H1 (cell line): ENCODE measurements around the gene DNAJC11. TPM values are rescaled to one million over a fixed set of nuclear protein-coding genes. Genes with fewer than 3 reads are reported as not detected.

ENCODE experiments used
- CTCF ChIA-PET: fragments of 300-600 bp; sonication (Branson Sonifier 250); formaldehyde crosslinking; loops from one replicate; lab custom pipeline; 2021; ENCODE audit not compliant: partially characterized antibody; lab: Charles Lee
- POLR2A ChIA-PET: fragments of 300-600 bp; sonication (Branson Sonifier 250); formaldehyde crosslinking; loops from one replicate; lab custom pipeline; 2021; ENCODE audit warnings: inconsistent platforms; ENCODE audit not compliant: partially characterized antibody; lab: Charles Lee
- DNase-seq, 2 experiments: peaks; one replicate each; pipeline versions ENCODE4 v3.0.0 to v3.0.0-alpha.2; 2010 to 2022; ENCODE audit warnings: low spot score in 2 of 2, low read depth in 1 of 2, mixed read lengths in 1 of 2
- FAIRE-seq: peaks from 2 replicates; lab custom pipeline; 2011; peaks lifted over from hg19 to GRCh38; lab: Jason Lieb, UNC
- H2AFZ ChIP-seq: 2 replicates; pipeline ENCODE4 v1.8.1; 2012; ENCODE audit warnings: low read length, inconsistent platforms
- H2AK5ac ChIP-seq: 2 replicates; pipeline ENCODE4 v1.6.1; 2013; ENCODE audit warnings: low read depth, low read length
- H2BK120ac ChIP-seq: replicated peaks from 2 replicates; pipeline ENCODE3; 2013; ENCODE audit warnings: low read depth, low read length, inconsistent platforms
- H2BK12ac ChIP-seq: 2 replicates; pipeline ENCODE4 v1.6.1; 2013; ENCODE audit warnings: low read depth, low read length
- H2BK15ac ChIP-seq: 2 replicates; pipeline ENCODE4 v1.6.1; 2013; ENCODE audit warnings: low read length
- H2BK20ac ChIP-seq: 2 replicates; pipeline ENCODE4 v1.6.1; 2013; ENCODE audit warnings: low read length
- H2BK5ac ChIP-seq: 2 replicates; pipeline ENCODE4 v1.6.1; 2013; ENCODE audit warnings: low read depth, low read length
- H3K14ac ChIP-seq: 2 replicates; pipeline ENCODE4 v1.6.1; 2013; ENCODE audit warnings: inconsistent platforms; ENCODE audit not compliant: insufficient read length
- H3K18ac ChIP-seq: 2 replicates; pipeline ENCODE4 v1.6.1; 2013; ENCODE audit warnings: low read length; ENCODE audit errors: extremely low read depth
- H3K23ac ChIP-seq: 2 replicates; pipeline ENCODE4 v1.6.1; 2013; ENCODE audit warnings: inconsistent platforms; ENCODE audit not compliant: insufficient read length
- H3K23me2 ChIP-seq: 2 replicates; pipeline ENCODE4 v1.6.1; 2013; ENCODE audit warnings: low read depth, low read length
- H3K27ac ChIP-seq: 2 replicates; pipeline ENCODE4 v1.6.1; 2011; ENCODE audit warnings: low read depth, low read length, inconsistent platforms
- H3K27me3 ChIP-seq, 4 experiments: replicated peaks in 1 of 4; 1 replicate in 1 of 4; 2 replicates in 3 of 4; pipeline versions ENCODE4 v1.6.1 to v1.8.1; 2011 to 2013; ENCODE audit warnings: low read length in 3 of 4, mild to moderate bottlenecking in 3 of 4, inconsistent platforms in 2 of 4, mixed read lengths in 2 of 4, moderate library complexity in 1 of 4; ENCODE audit not compliant: control insufficient read depth in 3 of 4, insufficient read depth in 3 of 4; ENCODE audit errors: extremely low read depth in 1 of 4
- H3K36me3 ChIP-seq, 4 experiments: 2 replicates each; pipeline versions ENCODE4 v1.6.1 to v1.8.1; 2011 to 2013; ENCODE audit warnings: mild to moderate bottlenecking in 4 of 4, low read length in 3 of 4, moderate library complexity in 2 of 4, control low read depth in 1 of 4, inconsistent platforms in 1 of 4; ENCODE audit not compliant: insufficient read depth in 4 of 4, control insufficient read depth in 2 of 4
- H3K4ac ChIP-seq: replicated peaks from 2 replicates; pipeline ENCODE3; 2013; ENCODE audit warnings: low read length, low read depth, mixed read lengths, inconsistent platforms; ENCODE audit not compliant: insufficient read length
- H3K4me1 ChIP-seq, 4 experiments: replicated peaks in 1 of 4; 1 replicate in 1 of 4; 2 replicates in 3 of 4; pipeline versions ENCODE4 v1.6.1 to v1.8.1; 2011 to 2013; ENCODE audit warnings: low read length in 3 of 4, inconsistent platforms in 2 of 4, mixed read lengths in 1 of 4; ENCODE audit not compliant: insufficient read depth in 4 of 4, control insufficient read depth in 3 of 4
- H3K4me2 ChIP-seq, 2 experiments: 2 replicates each; pipeline versions ENCODE4 v1.6.1 to v1.8.1; 2011 to 2013; ENCODE audit warnings: low read depth in 2 of 2, low read length in 2 of 2, control low read depth in 1 of 2, inconsistent platforms in 1 of 2, mild to moderate bottlenecking in 1 of 2; ENCODE audit not compliant: insufficient read depth in 1 of 2
- H3K4me3 ChIP-seq, 4 experiments: fragments of 200-600, 300-600 bp in 1 of 4; sonication (generic), shearing (Covaris generic), sonication (Bioruptor Twin) in 1 of 4; 2 replicates each; pipeline versions ENCODE4 v1.5.1 to v1.8.1; 2011 to 2016; ENCODE audit warnings: low read length in 4 of 4, low read depth in 3 of 4, control low read depth in 2 of 4, inconsistent platforms in 2 of 4, mild to moderate bottlenecking in 2 of 4, mixed read lengths in 1 of 4, moderate library complexity in 1 of 4; ENCODE audit not compliant: insufficient read depth in 2 of 4; ENCODE audit errors: extremely low read depth in 1 of 4
- H3K56ac ChIP-seq: replicated peaks from 2 replicates; pipeline ENCODE3; 2013; ENCODE audit warnings: low read depth, mild to moderate bottlenecking, mixed read lengths, low read length, inconsistent platforms; ENCODE audit not compliant: insufficient read length
- H3K79me1 ChIP-seq: 2 replicates; pipeline ENCODE4 v1.6.1; 2013; ENCODE audit warnings: low read depth, low read length, control low read depth
- H3K79me2 ChIP-seq, 2 experiments: 2 replicates each; pipeline versions ENCODE4 v1.6.1 to v1.8.1; 2012 to 2013; ENCODE audit warnings: low read length in 2 of 2, mild to moderate bottlenecking in 2 of 2, inconsistent platforms in 1 of 2; ENCODE audit not compliant: insufficient read depth in 2 of 2, control insufficient read depth in 1 of 2
- H3K9ac ChIP-seq, 4 experiments: replicated peaks in 1 of 4; 1 replicate in 1 of 4; 2 replicates in 3 of 4; pipeline versions ENCODE4 v1.6.1 to v1.8.1; 2011 to 2013; ENCODE audit warnings: low read depth in 3 of 4, low read length in 3 of 4, control low read depth in 2 of 4, mild to moderate bottlenecking in 2 of 4, moderate library complexity in 2 of 4, inconsistent platforms in 1 of 4; ENCODE audit errors: extremely low read depth in 1 of 4
- H3K9me3 ChIP-seq, 2 experiments: 2 replicates each; pipeline versions ENCODE4 v1.6.1 to v1.8.1; 2012 to 2013; ENCODE audit warnings: mild to moderate bottlenecking in 2 of 2, moderate library complexity in 2 of 2, control low read depth in 1 of 2, inconsistent platforms in 1 of 2, low read depth in 1 of 2, low read length in 1 of 2, mixed read lengths in 1 of 2; ENCODE audit not compliant: insufficient read depth in 2 of 2
- H4K20me1 ChIP-seq, 2 experiments: replicated peaks in 1 of 2; 2 replicates each; pipeline versions ENCODE3 to v1.8.1; 2011 to 2013; ENCODE audit warnings: inconsistent platforms in 2 of 2, low read length in 2 of 2, mild to moderate bottlenecking in 1 of 2; ENCODE audit not compliant: insufficient read depth in 2 of 2, control insufficient read depth in 1 of 2
- H4K5ac ChIP-seq: 2 replicates; pipeline ENCODE4 v1.6.1; 2013; ENCODE audit warnings: low read length, low read depth, mixed read lengths, inconsistent platforms; ENCODE audit not compliant: insufficient read length
- H4K8ac ChIP-seq: 2 replicates; pipeline ENCODE4 v1.8.0; 2013; ENCODE audit warnings: mild to moderate bottlenecking, moderate library complexity, low read length, inconsistent platforms; ENCODE audit not compliant: insufficient read depth; ENCODE audit errors: extremely low read depth
- H4K91ac ChIP-seq: replicated peaks from 2 replicates; pipeline ENCODE3; 2013; ENCODE audit warnings: low read length, mixed read lengths, inconsistent platforms; ENCODE audit not compliant: insufficient read length
- ASH2L ChIP-seq: fragments of 200-600, 300-600 bp; sonication (generic); IDR thresholded peaks from one replicate; pipeline ENCODE4 v1.7.1; 2017; ENCODE audit warnings: low read length
- EP300 ChIP-seq, 2 experiments: IDR thresholded peaks; 1 replicate in 1 of 2; 2 replicates in 1 of 2; pipeline ENCODE4 v1.6.1; 2011 to 2012; ENCODE audit warnings: low read depth in 2 of 2, low read length in 2 of 2, mild to moderate bottlenecking in 2 of 2, borderline replicate concordance in 1 of 2, inconsistent platforms in 1 of 2, moderate library complexity in 1 of 2
- KDM1A ChIP-seq: fragments of 200-600, 300-600 bp; sonication (generic); IDR thresholded peaks from 2 replicates; pipeline ENCODE4 v1.7.1; 2016; ENCODE audit warnings: mild to moderate bottlenecking, low read length, borderline replicate concordance
- PHF8 ChIP-seq: fragments of 200-600 bp; sonication (generic); conservative IDR thresholded peaks from 2 replicates; pipeline ENCODE4 v1.7.1; 2012; ENCODE audit warnings: low read depth, mild to moderate bottlenecking, inconsistent platforms, low read length, moderate library complexity
- POU5F1 ChIP-seq: IDR thresholded peaks from 2 replicates; pipeline ENCODE4 v1.6.1; 2011; ENCODE audit warnings: low read depth, mild to moderate bottlenecking, low read length, moderate library complexity
- RBBP5 ChIP-seq: IDR thresholded peaks from 2 replicates; pipeline ENCODE4 v1.7.1; 2012; ENCODE audit warnings: low read depth, mild to moderate bottlenecking, inconsistent platforms, low read length, moderate library complexity, borderline replicate concordance
- WGBS, 2 experiments: shearing (Covaris generic) in 1 of 2; methylation state at CpG; one replicate each; pipeline versions ENCODE4 v1.1.6 to v1.1.7; 2013 to 2015; ENCODE audit warnings: low lambda C conversion rate in 2 of 2, mixed read lengths in 2 of 2, inconsistent platforms in 1 of 2, low coverage in 1 of 2, missing lambda C conversion rate in 1 of 2; ENCODE audit not compliant: insufficient replicate concordance in 2 of 2, insufficient coverage in 1 of 2, insufficient read length in 1 of 2; ENCODE audit errors: extremely low coverage in 1 of 2, missing lambda C conversion rate in 1 of 2; 5-methylcytosine and 5-hydroxymethylcytosine counted together
- polyA plus RNA-seq, 7 experiments: library from polyadenylated mRNA; depleted of rRNA in 3 of 7; stranded (reverse) in 5 of 7; unstranded in 2 of 7; fragments of >200 nt in 5 of 7; fragments of 200-250 nt in 2 of 7; gene quantifications; 1 replicate in 5 of 7; 2 replicates in 1 of 7; 4 replicates in 1 of 7; pipeline versions ENCODE4 v1.2.1 to v1.2.3, GENCODE V29; 2011 to 2013; ENCODE audit warnings: missing spikeins in 2 of 7, mixed read lengths in 2 of 7
- total RNA-seq: library from RNA; stranded (reverse); fragmentation: NEBNext Ultra II Directional; extraction: Animal tissue kit (Norgen Biotek cat#: 25700); gene quantifications from 2 replicates; pipeline ENCODE4 v1.2.1, GENCODE V29; 2021
- TF ChIP-seq, protein P1 (sequence below), 3 experiments: IDR thresholded peaks; 1 replicate in 2 of 3; 2 replicates in 1 of 3; pipeline versions ENCODE4 v1.5.1 to v1.6.1; 2011; ENCODE audit warnings: low read length in 3 of 3, mild to moderate bottlenecking in 3 of 3, inconsistent platforms in 2 of 3, low read depth in 1 of 3, moderate library complexity in 1 of 3; ENCODE audit not compliant: insufficient read depth in 1 of 3; ENCODE audit errors: control extremely low read depth in 1 of 3
- TF ChIP-seq, protein P2 (sequence below): IDR thresholded peaks from 2 replicates; pipeline ENCODE4 v1.6.1; 2012; ENCODE audit warnings: inconsistent platforms

The DNAJC11 gene
- total and polyA plus RNA-seq, 2 of the 8 experiments (the other 6 are each of a cell fraction or from before 2014, with no cell fraction given): 43.9 to 90.9 TPM

DNA sequence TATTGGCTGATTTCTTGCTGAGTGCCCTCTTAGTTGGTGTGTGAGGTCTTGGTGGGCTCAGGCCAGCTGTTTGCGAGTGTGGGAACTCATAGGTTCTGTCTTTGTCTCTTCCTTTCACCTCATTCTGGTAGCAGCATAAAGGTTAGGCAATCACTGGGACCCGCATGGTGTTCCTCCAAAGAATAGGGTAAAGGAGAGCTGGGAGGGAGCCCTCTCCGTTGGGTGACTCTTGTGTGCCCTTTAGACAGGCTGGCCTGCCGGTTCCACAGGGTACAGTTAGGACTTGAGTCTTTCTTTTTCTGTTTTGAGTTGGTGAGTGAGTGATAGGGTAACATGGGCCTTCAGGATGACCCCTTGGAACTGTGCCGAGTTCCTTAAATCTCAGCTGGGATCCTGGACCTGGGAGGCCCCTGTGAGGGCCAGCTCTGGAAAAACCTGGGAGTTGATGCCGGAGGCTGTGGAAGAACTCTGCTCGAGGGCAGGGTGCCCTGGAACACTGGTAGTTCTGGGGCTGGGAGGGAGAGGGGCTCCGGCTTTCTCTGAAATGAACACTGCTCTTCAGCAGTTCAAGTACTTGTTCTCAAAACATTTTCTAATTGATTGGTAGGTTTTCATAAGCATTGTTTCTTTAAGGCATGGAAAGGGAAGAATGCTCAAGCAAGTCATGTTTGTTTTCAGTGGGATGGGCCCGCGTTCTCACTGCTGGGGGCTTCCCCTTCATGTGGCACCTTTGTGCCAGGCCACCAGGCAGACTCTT, 79.0 kb downstream of the DNAJC11 start:
- Histone ChIP-seq H4K91ac (no peak overlapping the region), H3K4me3 (no peak overlapping the region), H2BK15ac (no peak overlapping the region), H3K4me2 (no peak overlapping the region), H3K79me2 (peaks cover 0 to 56% of the 10 kb centered on the region in 2 experiments; a peak in 3 of 4 replicates), H4K20me1 (peaks cover 16 to 17% of the 10 kb centered on the region in 2 experiments), H3K14ac (no peak overlapping the region), H4K5ac (no peak overlapping the region), H3K36me3 (peaks cover 15 to 61% (median 34%) of the 10 kb centered on the region in 4 experiments), H3K27ac (no peak overlapping the region), H3K9me3 (no peaks in the 10 kb centered on the region), H3K4ac (no peak overlapping the region), H3K18ac (no peak overlapping the region), H3K79me1 (peaks cover 2% of the 10 kb centered on the region; the same call in 1 of the 2 replicates), H3K23ac (no peak overlapping the region), H4K8ac (no peak overlapping the region), H2BK20ac (no peak overlapping the region), H3K4me1 (0 out of 7 replicates have a peak, but pooled peaks cover 0 to 2% (median 0%) of the 10 kb centered on the region in 4 experiments), H2AK5ac (no peak overlapping the region), H3K23me2 (no peaks in the 10 kb centered on the region; the same call in 1 of the 2 replicates), H3K9ac (no peak overlapping the region), H3K27me3 (no peaks in the 10 kb centered on the region), H2BK12ac (no peak overlapping the region), H2AFZ (no peak overlapping the region), H3K56ac (no peak overlapping the region), H2BK120ac (no peak overlapping the region), H2BK5ac (no peak overlapping the region)
- ChIA-PET POLR2A (interaction anchor here (0.7 to 14.3 kb wide), 5 partner anchors 9 to 23 kb away, joined by 3 to 175 read pairs (median 9); partner anchors contain the start of genes KLHL21 and PHF13), CTCF (interaction anchor here (1.6 to 4.7 kb wide), 4 partner anchors 10 to 23 kb away, joined by 4 to 21 read pairs (median 9); no protein-coding TSS in a partner anchor)
- FAIRE-seq (no peak), DNase-seq (no peak)
- WGBS, 2 experiments: 86% methylated on average over 10 of the region's 10 CpGs; no CpG with 5 or more reads in 1 of the 2 experiments
- TF ChIP-seq EP300 (IDR thresholded peaks at IDR 0.05; ENCODE audit: borderline replicate concordance in 1 of 2, low read depth in 2 of 2, low read length in 2 of 2) (no peak), POU5F1 (no peak), ASH2L (no peak), RBBP5 (no peak), KDM1A (no peak), PHF8 (no peak)
- TF ChIP-seq, protein P1, sequence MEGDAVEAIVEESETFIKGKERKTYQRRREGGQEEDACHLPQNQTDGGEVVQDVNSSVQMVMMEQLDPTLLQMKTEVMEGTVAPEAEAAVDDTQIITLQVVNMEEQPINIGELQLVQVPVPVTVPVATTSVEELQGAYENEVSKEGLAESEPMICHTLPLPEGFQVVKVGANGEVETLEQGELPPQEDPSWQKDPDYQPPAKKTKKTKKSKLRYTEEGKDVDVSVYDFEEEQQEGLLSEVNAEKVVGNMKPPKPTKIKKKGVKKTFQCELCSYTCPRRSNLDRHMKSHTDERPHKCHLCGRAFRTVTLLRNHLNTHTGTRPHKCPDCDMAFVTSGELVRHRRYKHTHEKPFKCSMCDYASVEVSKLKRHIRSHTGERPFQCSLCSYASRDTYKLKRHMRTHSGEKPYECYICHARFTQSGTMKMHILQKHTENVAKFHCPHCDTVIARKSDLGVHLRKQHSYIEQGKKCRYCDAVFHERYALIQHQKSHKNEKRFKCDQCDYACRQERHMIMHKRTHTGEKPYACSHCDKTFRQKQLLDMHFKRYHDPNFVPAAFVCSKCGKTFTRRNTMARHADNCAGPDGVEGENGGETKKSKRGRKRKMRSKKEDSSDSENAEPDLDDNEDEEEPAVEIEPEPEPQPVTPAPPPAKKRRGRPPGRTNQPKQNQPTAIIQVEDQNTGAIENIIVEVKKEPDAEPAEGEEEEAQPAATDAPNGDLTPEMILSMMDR (IDR thresholded peaks at IDR 0.05; ENCODE audit: control extremely low read depth in 1 of 3, insufficient read depth in 1 of 3, low read depth in 1 of 3, low read length in 3 of 3): no peak
- TF ChIP-seq, protein P2, sequence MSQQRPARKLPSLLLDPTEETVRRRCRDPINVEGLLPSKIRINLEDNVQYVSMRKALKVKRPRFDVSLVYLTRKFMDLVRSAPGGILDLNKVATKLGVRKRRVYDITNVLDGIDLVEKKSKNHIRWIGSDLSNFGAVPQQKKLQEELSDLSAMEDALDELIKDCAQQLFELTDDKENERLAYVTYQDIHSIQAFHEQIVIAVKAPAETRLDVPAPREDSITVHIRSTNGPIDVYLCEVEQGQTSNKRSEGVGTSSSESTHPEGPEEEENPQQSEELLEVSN: no peak
